GM19372 (cell line): ENCODE measurements around the gene TRIM39.
"Not testable (repeated sequence)": the region's sequence is repeated elsewhere in the genome, so short reads cannot be mapped to it uniquely, and the experiment has no call there.

Experiments
- ATAC-seq: cut with Tn5 transposase; IDR thresholded peaks from one replicate; pipeline ENCODE4 v1.9.1; 2021; ENCODE audit warnings: mild to moderate bottlenecking, low read depth, moderate library complexity; ENCODE audit not compliant: unreplicated experiment

TRIM39 gene

GRCh38 chr6:30326526-30327231 lies at the start of gene TRIM39:
TRIM39 (plus strand) TSS chr6:30326927; CDS start chr6:30329318, 2,391 bp downstream.
- ATAC-seq: peak; percentile 72

- ATAC-seq: not testable (repeated sequence)
These were observed 45.7 kb upstream of the TRIM39 start for GRCh38 chr6:30280988-30281387.

- no peak for ATAC-seq
These were observed 44.2 kb upstream of the TRIM39 start for GRCh38 chr6:30282522-30282921.

GRCh38 chr6:30283761-30284160 lies 43.0 kb upstream of the TRIM39 start:
- no peak for ATAC-seq

GRCh38 chr6:30287139-30287538 lies 39.6 kb upstream of the TRIM39 start:
- no peak for ATAC-seq

- no peak for ATAC-seq
These were observed 30.9 kb upstream of the TRIM39 start for GRCh38 chr6:30295837-30296236.

GRCh38 chr6:30304002-30304401 lies 22.7 kb upstream of the TRIM39 start:
- no peak for ATAC-seq

- ATAC-seq: no peak
These were observed 15.6 kb upstream of the TRIM39 start for GRCh38 chr6:30311101-30311500.

- ATAC-seq: no peak
These were observed 15.1 kb upstream of the TRIM39 start for GRCh38 chr6:30311671-30312070.

GRCh38 chr6:30312266-30312665 lies 14.5 kb upstream of the TRIM39 start:
- ATAC-seq: no peak

- ATAC-seq: no peak
These were observed 13.9 kb upstream of the TRIM39 start for GRCh38 chr6:30312676-30313321.

- ATAC-seq: no peak
These were observed 11.6 kb upstream of the TRIM39 start for GRCh38 chr6:30315156-30315555.

- no peak for ATAC-seq
These were observed 8.7 kb upstream of the TRIM39 start for GRCh38 chr6:30317913-30318589.

GRCh38 chr6:30319146-30319835 lies 7.4 kb upstream of the TRIM39 start:
- no peak for ATAC-seq

GRCh38 chr6:30321692-30322388 lies 4.9 kb upstream of the TRIM39 start:
- ATAC-seq: no peak

GRCh38 chr6:30322527-30323501 lies 3.9 kb upstream of the TRIM39 start:
- no peak for ATAC-seq

GRCh38 chr6:30323806-30324205 lies 2.9 kb upstream of the TRIM39 start:
- ATAC-seq: no peak

GRCh38 chr6:30325150-30325872 lies 1.4 kb upstream of the TRIM39 start:
- ATAC-seq: no peak
